ENCODE measurements around the gene HNMT. TPM values are rescaled to one million over a fixed set of nuclear protein-coding genes. Genes with fewer than 3 reads are reported as not detected.

Gene HNMT
- total RNA-seq, 4 donors from 2014 or later = 21.5 to 122 (median 60.4) TPM

GRCh38 chr2:137959166-137959565, 5.1 kb upstream of the HNMT start:
- no peak overlapping the region for H3K4me3 ChIP-seq
- intact Hi-C loops (cut with DNase I; ENCODE audit: low total_unique reads) = no loop called here
- peak overlapping the region in 1 of 2 donors; percentile 62 for H3K27ac ChIP-seq
- H3K27me3 ChIP-seq = no peaks in the 10 kb centered on the region
- H3K4me1 ChIP-seq = no peaks in the 10 kb centered on the region
- DNase-seq = no peak
- no peaks in the 10 kb centered on the region for H3K9me3 ChIP-seq
- H3K36me3 ChIP-seq = no peaks in the 10 kb centered on the region
- TF ChIP-seq CTCF (IDR thresholded peaks at IDR 0.05) (no peak), POLR2A (IDR thresholded peaks at IDR 0.05) (no peak)

GRCh38 chr2:137960223-137960622, 4.0 kb upstream of the HNMT start:
- Histone ChIP-seq H3K9me3 (no peaks in the 10 kb centered on the region), H3K36me3 (no peaks in the 10 kb centered on the region), H3K27ac (peak overlapping the region in 1 of 2 donors; percentile 62), H3K4me3 (no peak overlapping the region), H3K27me3 (no peaks in the 10 kb centered on the region), H3K4me1 (no peaks in the 10 kb centered on the region)
- intact Hi-C loops (cut with DNase I; ENCODE audit: low total_unique reads) = no loop called here
- no peak for TF ChIP-seq POLR2A (IDR thresholded peaks at IDR 0.05)
- no peak for TF ChIP-seq CTCF (IDR thresholded peaks at IDR 0.05)
- DNase-seq = no peak

- Histone ChIP-seq H3K4me1 (no peaks in the 10 kb centered on the region), H3K36me3 (no peaks in the 10 kb centered on the region), H3K27ac (peak overlapping the region in 1 of 2 donors; percentile 96), H3K9me3 (no peaks in the 10 kb centered on the region), H3K4me3 (no peak overlapping the region), H3K27me3 (no peaks in the 10 kb centered on the region)
- no peak for DNase-seq
- TF ChIP-seq CTCF (IDR thresholded peaks at IDR 0.05) (no peak), POLR2A (IDR thresholded peaks at IDR 0.05) (no peak)
- intact Hi-C loops (cut with DNase I; ENCODE audit: low total_unique reads) = no loop called here
Observed at GRCh38 chr2:137961602-137962001, 2.7 kb upstream of the HNMT start.

- no peaks in the 10 kb centered on the region for H3K9me3 ChIP-seq
- intact Hi-C loops (cut with DNase I; ENCODE audit: low total_unique reads) = no loop called here
- H3K27ac ChIP-seq = peak overlapping the region; percentile 86 to 96
- DNase-seq = no peak
- no peak for TF ChIP-seq POLR2A (IDR thresholded peaks at IDR 0.05)
- no peak for TF ChIP-seq CTCF (IDR thresholded peaks at IDR 0.05)
- peak overlapping the region; percentile 45 to 54 for H3K4me3 ChIP-seq
- H3K27me3 ChIP-seq = no peaks in the 10 kb centered on the region
- no peaks in the 10 kb centered on the region for H3K36me3 ChIP-seq
- H3K4me1 ChIP-seq = no peaks in the 10 kb centered on the region
Observed at GRCh38 chr2:137963535-137964065, 673 bp upstream of the HNMT start.

- DNase-seq = no peak
- H3K27me3 ChIP-seq = no peaks in the 10 kb centered on the region
- peak overlapping the region; percentile 45 to 54 for H3K4me3 ChIP-seq
- no peaks in the 10 kb centered on the region for H3K36me3 ChIP-seq
- TF ChIP-seq POLR2A (IDR thresholded peaks at IDR 0.05) (no peak), CTCF (IDR thresholded peaks at IDR 0.05) (no peak)
- no peaks in the 10 kb centered on the region for H3K9me3 ChIP-seq
- H3K27ac ChIP-seq = peak overlapping the region; percentile 86 to 96
- intact Hi-C loops (cut with DNase I; ENCODE audit: low total_unique reads) = no loop called here
- H3K4me1 ChIP-seq = no peaks in the 10 kb centered on the region
Observed at GRCh38 chr2:137964859-137965459, 686 bp downstream of the HNMT start.
